HG03565 (cell line): ENCODE results near the gene TPR.
A peak's percentile ranks its signal among the peaks of the same experiment; 100 is the strongest.

Experiments
- ATAC-seq: cut with Tn5 transposase; IDR thresholded peaks from one replicate; pipeline ENCODE4 v1.9.1; 2021; ENCODE audit warnings: mild to moderate bottlenecking, moderate library complexity; ENCODE audit not compliant: unreplicated experiment

The TPR gene

GRCh38 chr1:186291271-186291670 is 83.8 kb downstream of the TPR start:
- ATAC-seq, result no peak

- no peak for ATAC-seq
Observed at GRCh38 chr1:186289943-186290545, 85.0 kb downstream of the TPR start.

GRCh38 chr1:186286615-186287315 is 88.3 kb downstream of the TPR start:
- ATAC-seq, result no peak

GRCh38 chr1:186283374-186283773 is 91.7 kb downstream of the TPR start:
- peak; percentile 78 for ATAC-seq

- ATAC-seq, result no peak
Observed at GRCh38 chr1:186282466-186282865, 92.6 kb downstream of the TPR start.

- no peak for ATAC-seq
Observed at GRCh38 chr1:186275822-186276221, 99.2 kb downstream of the TPR start.

- no peak for ATAC-seq
Observed at GRCh38 chr1:186272486-186272885, 102.6 kb downstream of the TPR start.

- no peak for ATAC-seq
Observed at GRCh38 chr1:186271032-186271431, 104.0 kb downstream of the TPR start.
